Measurements from ENCODE around the gene IQGAP3. TPM values are rescaled to one million over a fixed set of nuclear protein-coding genes. Genes with fewer than 3 reads are reported as not detected.
"Not testable (repeated sequence)": the region's sequence is repeated elsewhere in the genome, so short reads cannot be mapped to it uniquely, and the experiment has no call there.

IQGAP3 gene
- total RNA-seq, 6 donors from 2014 or later: under 0.01 to 16.0 (median 2.2) TPM

GRCh38 chr1:156615946-156616345 lies 43.6 kb upstream of the IQGAP3 start:
- Histone ChIP-seq H3K4me3 (peak overlapping the region in 1 of 4 donors; percentile 5), H3K27ac (peak overlapping the region; percentile 5 to 49 (median 42)), H3K9me3 (no peaks in the 10 kb centered on the region), H3K36me3 (no peaks in the 10 kb centered on the region), H3K27me3 (peaks cover 0 to 2% (median 0%) of the 10 kb centered on the region in 4 donors), H3K4me1 (peaks cover 5 to 12% (median 9%) of the 10 kb centered on the region in 4 donors)
- DNase-seq (no peak), ATAC-seq (ENCODE audit: low FRiP score in 2 of 2) (no peak)
- no peak for TF ChIP-seq POLR2A (IDR thresholded peaks at IDR 0.05)
- no peak for TF ChIP-seq EP300 (IDR thresholded peaks at IDR 0.05)
- 16 to 40% methylated on average over 4 of the region's 4 CpGs for WGBS, 2 donors

GRCh38 chr1:156612666-156613065 lies 40.3 kb upstream of the IQGAP3 start:
- no peak overlapping the region for H3K27ac ChIP-seq
- H3K4me3 ChIP-seq: no peak overlapping the region
- no peaks in the 10 kb centered on the region for H3K27me3 ChIP-seq
- DNase-seq: no peak
- no peaks in the 10 kb centered on the region for H3K36me3 ChIP-seq
- no peak for ATAC-seq (ENCODE audit: low FRiP score in 2 of 2)
- TF ChIP-seq POLR2AphosphoS5 (IDR thresholded peaks at IDR 0.05) (no peak), CTCF (IDR thresholded peaks at IDR 0.05) (no peak), EP300 (IDR thresholded peaks at IDR 0.05) (no peak), POLR2A (IDR thresholded peaks at IDR 0.05) (no peak)
- 34 to 47% methylated on average over 3 of the region's 3 CpGs for WGBS, 2 donors
- peaks cover 5 to 12% (median 12%) of the 10 kb centered on the region in 4 donors for H3K4me1 ChIP-seq
- H3K9me3 ChIP-seq: no peaks in the 10 kb centered on the region

GRCh38 chr1:156610072-156610471 lies 37.7 kb upstream of the IQGAP3 start:
- H3K27ac ChIP-seq; H3K27me3 ChIP-seq; H3K9me3 ChIP-seq; H3K36me3 ChIP-seq; H3K4me3 ChIP-seq; DNase-seq; H3K4me1 ChIP-seq; ATAC-seq (ENCODE audit: low FRiP score in 2 of 2): not testable (repeated sequence)
- 93 to 94% methylated on average over 9 of the region's 9 CpGs for WGBS, 2 donors

GRCh38 chr1:156608981-156609380 lies 36.6 kb upstream of the IQGAP3 start:
- DNase-seq (no peak), ATAC-seq (ENCODE audit: low FRiP score in 2 of 2) (peak in 1 of 2 donors; percentile 44)
- Histone ChIP-seq H3K36me3 (no peaks in the 10 kb centered on the region), H3K27me3 (no peaks in the 10 kb centered on the region), H3K4me1 (peaks cover 0 to 5% (median 0%) of the 10 kb centered on the region in 4 donors), H3K27ac (no peak overlapping the region), H3K9me3 (no peaks in the 10 kb centered on the region), H3K4me3 (no peak overlapping the region)
- TF ChIP-seq CTCF (IDR thresholded peaks at IDR 0.05): peak in 4 of 6 experiments; percentile 18 to 42 (median 38)
- TF ChIP-seq POLR2A (IDR thresholded peaks at IDR 0.05): no peak
- no peak for TF ChIP-seq POLR2AphosphoS5 (IDR thresholded peaks at IDR 0.05)
- 37 to 42% methylated on average over 6 of the region's 6 CpGs for WGBS, 2 donors

- ATAC-seq (ENCODE audit: low FRiP score in 2 of 2): peak; percentile 85 to 95
- H3K4me3 ChIP-seq: no peak overlapping the region
- no peak overlapping the region for H3K27ac ChIP-seq
- H3K27me3 ChIP-seq: no peaks in the 10 kb centered on the region
- 32 to 37% methylated on average over 7 of the region's 7 CpGs for WGBS, 2 donors
- H3K4me1 ChIP-seq: peaks cover 0 to 5% (median 0%) of the 10 kb centered on the region in 4 donors
- no peaks in the 10 kb centered on the region for H3K36me3 ChIP-seq
- H3K9me3 ChIP-seq: no peaks in the 10 kb centered on the region
- peak in 1 of 2 donors; percentile 44 for DNase-seq
- no peak for TF ChIP-seq POLR2AphosphoS5 (IDR thresholded peaks at IDR 0.05)
- TF ChIP-seq CTCF (IDR thresholded peaks at IDR 0.05): peak; percentile 61 to 85 (median 75)
- TF ChIP-seq EP300 (IDR thresholded peaks at IDR 0.05): no peak
- no peak for TF ChIP-seq POLR2A (IDR thresholded peaks at IDR 0.05)
Observed at GRCh38 chr1:156608036-156608674, 35.8 kb upstream of the IQGAP3 start.

GRCh38 chr1:156607344-156607743 lies 35.0 kb upstream of the IQGAP3 start:
- not testable (repeated sequence) for H3K4me1 ChIP-seq; ATAC-seq (ENCODE audit: low FRiP score in 2 of 2); H3K4me3 ChIP-seq; H3K27ac ChIP-seq; H3K27me3 ChIP-seq; DNase-seq; H3K36me3 ChIP-seq; H3K9me3 ChIP-seq
- 77 to 85% methylated on average over 4 of the region's 4 CpGs for whole genome bisulfite sequencing, 2 donors
